ENCODE results near the gene PPP3CA.

DNA sequence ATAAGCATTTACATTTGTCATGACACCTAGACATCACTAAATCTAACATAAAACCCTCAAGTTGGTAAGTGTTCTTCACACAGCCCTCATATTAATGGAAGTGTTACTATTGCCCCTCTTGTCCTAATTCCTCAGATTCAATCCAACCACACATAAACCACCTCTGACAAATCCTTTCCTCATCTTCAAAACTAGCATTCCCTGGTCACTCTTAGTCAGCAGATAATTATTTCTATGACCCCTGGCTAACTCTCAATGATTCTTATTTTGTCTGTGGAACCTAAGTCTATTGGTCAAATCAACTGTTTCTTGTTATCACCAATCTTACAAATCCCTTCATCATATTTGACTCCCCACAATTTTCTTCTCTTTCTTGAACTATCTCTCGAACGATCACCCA is 168.6 kb downstream of the PPP3CA start:
- TF ChIP-seq, protein P1, sequence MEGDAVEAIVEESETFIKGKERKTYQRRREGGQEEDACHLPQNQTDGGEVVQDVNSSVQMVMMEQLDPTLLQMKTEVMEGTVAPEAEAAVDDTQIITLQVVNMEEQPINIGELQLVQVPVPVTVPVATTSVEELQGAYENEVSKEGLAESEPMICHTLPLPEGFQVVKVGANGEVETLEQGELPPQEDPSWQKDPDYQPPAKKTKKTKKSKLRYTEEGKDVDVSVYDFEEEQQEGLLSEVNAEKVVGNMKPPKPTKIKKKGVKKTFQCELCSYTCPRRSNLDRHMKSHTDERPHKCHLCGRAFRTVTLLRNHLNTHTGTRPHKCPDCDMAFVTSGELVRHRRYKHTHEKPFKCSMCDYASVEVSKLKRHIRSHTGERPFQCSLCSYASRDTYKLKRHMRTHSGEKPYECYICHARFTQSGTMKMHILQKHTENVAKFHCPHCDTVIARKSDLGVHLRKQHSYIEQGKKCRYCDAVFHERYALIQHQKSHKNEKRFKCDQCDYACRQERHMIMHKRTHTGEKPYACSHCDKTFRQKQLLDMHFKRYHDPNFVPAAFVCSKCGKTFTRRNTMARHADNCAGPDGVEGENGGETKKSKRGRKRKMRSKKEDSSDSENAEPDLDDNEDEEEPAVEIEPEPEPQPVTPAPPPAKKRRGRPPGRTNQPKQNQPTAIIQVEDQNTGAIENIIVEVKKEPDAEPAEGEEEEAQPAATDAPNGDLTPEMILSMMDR (conservative IDR thresholded peaks at IDR 0.05 in 1 of 2, IDR thresholded peaks at IDR 0.05 in 1 of 2; ENCODE audit: extremely low read depth in 1 of 2, insufficient read depth in 1 of 2, low read depth in 1 of 2, low read length in 2 of 2), result no peak
- TF ChIP-seq EZH2 (IDR thresholded peaks at IDR 0.05; ENCODE audit: borderline replicate concordance, low read length), result no peak
